Heart left ventricle (tissue), 16 donors: ENCODE results near the gene CHN1. TPM values are rescaled to one million over a fixed set of nuclear protein-coding genes. Genes with fewer than 3 reads are reported as not detected.

ENCODE experiments used
- ATAC-seq, 4 donors: fragments of 200-7000 bp; cut with Tn5 transposase; one replicate each; pipeline ENCODE4 v1.9.1; 2020 to 2022; ENCODE audit warnings: moderate library complexity in 4 of 4, mild to moderate bottlenecking in 3 of 4, moderate number of reproducible peaks in 1 of 4
- DNase-seq, 5 donors: peaks; one replicate each; pipeline ENCODE4 v3.0.0-alpha.2; 2020
- H3K27ac ChIP-seq, 12 donors: fragments of 200-600 bp; sonication (generic) in 4 of 12; one replicate each; pipeline versions ENCODE4 v1.5.0 to v1.8.0; 2016 to 2022; ENCODE audit warnings: mild to moderate bottlenecking in 2 of 12
- H3K27me3 ChIP-seq, 9 donors: fragments of 200-600 bp; sonication (generic) in 2 of 9; one replicate each; pipeline versions ENCODE4 v1.5.1 to v1.8.0; 2016 to 2022; ENCODE audit warnings: mild to moderate bottlenecking in 3 of 9
- H3K36me3 ChIP-seq, 9 donors: fragments of 200-600 bp; sonication (generic) in 2 of 9; one replicate each; pipeline versions ENCODE4 v1.5.0 to v1.8.0; 2018 to 2022; ENCODE audit warnings: mild to moderate bottlenecking in 2 of 9
- H3K4me1 ChIP-seq, 12 donors: fragments of 200-600 bp; sonication (generic) in 4 of 12; one replicate each; pipeline versions ENCODE4 v1.5.0 to v1.8.0; 2016 to 2022; ENCODE audit warnings: mild to moderate bottlenecking in 3 of 12
- H3K4me3 ChIP-seq, 12 donors: fragments of 200-600 bp; sonication (generic) in 4 of 12; one replicate each; pipeline versions ENCODE4 v1.5.0 to v1.8.0; 2017 to 2022; ENCODE audit warnings: mild to moderate bottlenecking in 9 of 12, moderate library complexity in 4 of 12
- H3K9me3 ChIP-seq, 12 donors: fragments of 200-600 bp; sonication (generic) in 4 of 12; one replicate each; pipeline versions ENCODE4 v1.5.0 to v1.8.0; 2016 to 2022; ENCODE audit warnings: mild to moderate bottlenecking in 1 of 12
- CTCF ChIP-seq, 12 donors: fragments of 200-600 bp; sonication (generic) in 4 of 12; IDR thresholded peaks; one replicate each; pipeline versions ENCODE4 v1.5.0 to v1.8.0; 2018 to 2022; ENCODE audit warnings: antibody characterized with exemption in 12 of 12, mild to moderate bottlenecking in 5 of 12
- POLR2A ChIP-seq, 2 donors: fragments of 450-650 bp; IDR thresholded peaks; one replicate each; pipeline ENCODE4 v1.6.1; 2017; ENCODE audit warnings: antibody characterized with exemption in 2 of 2, mild to moderate bottlenecking in 2 of 2, moderate library complexity in 2 of 2
- WGBS, 4 donors: extraction: QIAGEN DNeasy Blood & Tissue Kit in 2 of 4; methylation state at CpG; one replicate each; pipeline versions ENCODE4 v1.1.5 to v1.1.7; 2013 to 2018; 5-methylcytosine and 5-hydroxymethylcytosine counted together
- intact Hi-C, 10 donors: fragments of 100-400 bp; cut with DNase I; formaldehyde crosslinking; loops; one replicate each; pipeline versions ENCODE4 v1.11.1 to v1.14.2; 2022
- polyA plus RNA-seq, 2 donors: library from polyadenylated mRNA; stranded (reverse); fragments of 200-250 nt; gene quantifications; one replicate each; pipeline ENCODE4 v1.2.3, GENCODE V29; 2013
- total RNA-seq, 9 donors: library from RNA; depleted of rRNA in 2 of 9; stranded (reverse); fragments of >200 nt in 2 of 9; fragmentation: NEBNext Ultra II Directional in 3 of 9; extraction: Animal tissue kit (Norgen Biotek cat#: 25700) in 3 of 9; gene quantifications; one replicate each; pipeline versions ENCODE4 v1.1.0 to v1.2.4, GENCODE V29; 2016 to 2023
- donor health status: ischemic (EF 13 %, LVEDD 7.1; RV severe dilation, severe dysfunction).
- donor health status: healthy with polysubstance abuse.
- donor health status: DM: no; HTN: yes; CAD: no.
- donor health status: DM: no; HTN: no; CAD: no.
- donor health status: ischemic (EF 25% LVEDD 6.9; RV normal size, moderate dysfunction).
- donor health status: ischemic (EF 25% LVEDD 5.7; RV mildly dilated, moderate dysfunction).
- donor health status: healthy.
- donor health status: DM: yes; HTN: yes; CAD: no.
- donor health status: ischemic (EF 35%, LVEDD 5.7; RV mildly dilated, moderate dysfunction).
- donor health status: nonischemic (EF 11% LVEDD 7.7; RV severe dilation, severe dysfunction).
- donor health status: DM: yes; HTN: yes; CAD: no.
- donor health status: PGD.
- donor health status: ischemic (EF 29% LVEDD 5.4; RV normal size, mild dysfunction).
- donor health status: nonischemic (EF 23%, LVEDD 6.1; RV moderate dilation, normal function).

Gene CHN1
- total and polyA plus RNA-seq, 11 donors, result 6.9 to 24.3 (median 19.2) TPM

GRCh38 chr2:174881678-174882077, 123.5 kb downstream of the CHN1 start:
- 73 to 80% (median 75%) methylated on average over 2 of the region's 2 CpGs for WGBS, 4 donors
- no peak for TF ChIP-seq POLR2A (IDR thresholded peaks at IDR 0.05)
- TF ChIP-seq CTCF (IDR thresholded peaks at IDR 0.05), result no peak
- no peak overlapping the region for H3K27ac ChIP-seq
- intact Hi-C loops, result loop anchor here in 1 of 10 donors (10.0 kb wide), 1 partner anchor 107 kb away; no protein-coding TSS in a partner anchor
- H3K27me3 ChIP-seq, result no peaks in the 10 kb centered on the region
- no peak overlapping the region for H3K4me3 ChIP-seq
- H3K36me3 ChIP-seq, result no peaks in the 10 kb centered on the region
- H3K9me3 ChIP-seq, result no peaks in the 10 kb centered on the region
- no peak for ATAC-seq
- no peak for DNase-seq
- H3K4me1 ChIP-seq, result peaks cover 0 to 11% (median 0%) of the 10 kb centered on the region in 12 donors

DNA sequence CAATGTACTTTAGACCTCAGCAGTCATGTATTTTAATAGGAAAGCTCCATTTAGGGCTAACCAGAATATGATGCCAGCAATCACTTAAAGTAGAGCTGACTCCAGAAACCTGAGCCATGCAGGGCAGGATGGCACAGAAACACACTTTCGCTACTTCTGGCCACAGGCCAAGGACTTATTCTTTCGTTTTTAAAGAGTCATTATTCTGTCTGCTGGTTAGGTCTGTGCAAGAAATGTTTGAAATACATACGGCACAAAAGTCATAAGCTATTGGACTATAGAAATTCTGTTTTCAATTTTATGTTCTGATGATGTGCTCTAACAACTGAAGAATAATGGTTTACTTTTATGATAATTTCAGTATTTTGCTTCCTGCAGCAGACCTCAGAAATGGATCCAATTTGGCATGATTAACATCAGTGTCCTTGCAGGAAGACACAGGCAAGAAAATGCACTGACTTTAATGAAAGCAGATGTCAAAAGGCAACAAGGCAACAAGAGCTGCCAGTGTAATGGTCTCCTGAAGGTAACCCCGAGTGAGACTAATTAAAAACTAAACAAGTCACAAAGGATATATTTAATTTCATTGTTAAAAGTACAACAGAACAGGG, 126.5 kb downstream of the CHN1 start:
- peak overlapping the region in 9 of 12 donors; percentile 7 to 41 (median 32) for H3K4me3 ChIP-seq
- intact Hi-C loops, result no loop called here
- H3K27ac ChIP-seq, result no peak overlapping the region
- H3K36me3 ChIP-seq, result no peaks in the 10 kb centered on the region
- peak in 2 of 5 donors; percentile 20 to 21 for DNase-seq
- TF ChIP-seq CTCF (IDR thresholded peaks at IDR 0.05) (no peak), POLR2A (IDR thresholded peaks at IDR 0.05) (no peak)
- no peaks in the 10 kb centered on the region for H3K9me3 ChIP-seq
- H3K27me3 ChIP-seq, result no peaks in the 10 kb centered on the region
- WGBS, 4 donors, result 31 to 41% (median 33%) methylated on average over 4 of the region's 4 CpGs
- ATAC-seq, result no peak
- H3K4me1 ChIP-seq, result peaks cover 0 to 14% (median 0%) of the 10 kb centered on the region in 12 donors

GRCh38 chr2:174877751-174878150, 127.4 kb downstream of the CHN1 start:
- TF ChIP-seq CTCF (IDR thresholded peaks at IDR 0.05) (no peak), POLR2A (IDR thresholded peaks at IDR 0.05) (no peak)
- no peaks in the 10 kb centered on the region for H3K9me3 ChIP-seq
- no peak overlapping the region for H3K4me3 ChIP-seq
- peaks cover 0 to 21% (median 0%) of the 10 kb centered on the region in 12 donors for H3K4me1 ChIP-seq
- no peak overlapping the region for H3K27ac ChIP-seq
- intact Hi-C loops, result no loop called here
- no peaks in the 10 kb centered on the region for H3K36me3 ChIP-seq
- ATAC-seq (no peak), DNase-seq (no peak)
- no peaks in the 10 kb centered on the region for H3K27me3 ChIP-seq
- 95 to 98% (median 97%) methylated on average over 5 of the region's 5 CpGs for WGBS, 4 donors

DNA sequence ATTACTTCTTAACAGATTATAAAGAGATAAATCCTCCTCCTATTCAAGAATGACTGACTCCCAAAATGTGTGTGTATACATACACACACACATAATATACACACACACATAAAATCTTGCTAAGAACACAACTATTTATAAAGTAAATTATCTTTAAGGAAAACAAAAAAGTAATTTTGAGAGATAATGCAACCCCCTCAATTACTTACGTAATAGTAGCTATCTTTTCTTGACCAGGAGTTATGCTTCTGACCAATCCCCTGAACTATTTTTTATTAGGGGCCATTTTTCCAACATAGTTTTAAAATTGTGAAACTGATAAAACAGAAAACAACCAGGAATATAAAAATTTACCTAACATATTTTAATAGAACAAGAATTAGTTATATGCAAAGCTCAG, 127.9 kb downstream of the CHN1 start:
- intact Hi-C loops, result no loop called here
- 94 to 100% (median 97%) methylated on average over 1 of the region's 1 CpG for WGBS, 4 donors
- TF ChIP-seq POLR2A (IDR thresholded peaks at IDR 0.05) (no peak), CTCF (IDR thresholded peaks at IDR 0.05) (no peak)

More for the DNA sequence above, 127.9 kb downstream of the CHN1 start:
- H3K4me3 ChIP-seq, result no peak overlapping the region
- no peaks in the 10 kb centered on the region for H3K9me3 ChIP-seq
- ATAC-seq (no peak), DNase-seq (no peak)
- no peaks in the 10 kb centered on the region for H3K27me3 ChIP-seq
- no peaks in the 10 kb centered on the region for H3K36me3 ChIP-seq
- H3K4me1 ChIP-seq, result peaks cover 0 to 21% (median 0%) of the 10 kb centered on the region in 12 donors
- H3K27ac ChIP-seq, result no peak overlapping the region
